Measurements from ENCODE around the gene PHF24.

The PHF24 gene

GRCh38 chr9:34992376-34992951, 34.4 kb downstream of the PHF24 start:
- Histone ChIP-seq H3K9me3 (ENCODE audit: control insufficient read depth, insufficient read depth, low read length) (no peaks in the 10 kb centered on the region), H3K27ac (ENCODE audit: low read depth, low read length) (peak overlapping the region; percentile 98), H3K36me3 (ENCODE audit: control insufficient read depth, insufficient read depth, low read length) (peaks cover 38% of the 10 kb centered on the region), H3K9ac (ENCODE audit: low read depth, low read length) (no peak overlapping the region), H3K27me3 (ENCODE audit: control insufficient read depth, insufficient read depth, low read length) (no peaks in the 10 kb centered on the region), H3K4me1 (ENCODE audit: control insufficient read depth, insufficient read depth, low read length) (peaks cover 48% of the 10 kb centered on the region), H3K4me3 (ENCODE audit: low read depth, low read length) (peak overlapping the region; percentile 23)

GRCh38 chr9:34993502-34994259, 35.6 kb downstream of the PHF24 start:
- H3K27ac ChIP-seq (ENCODE audit: low read depth, low read length): peak overlapping the region; percentile 98
- peaks cover 48% of the 10 kb centered on the region for H3K4me1 ChIP-seq (ENCODE audit: control insufficient read depth, insufficient read depth, low read length)
- no peaks in the 10 kb centered on the region for H3K9me3 ChIP-seq (ENCODE audit: control insufficient read depth, insufficient read depth, low read length)
- peaks cover 48% of the 10 kb centered on the region for H3K36me3 ChIP-seq (ENCODE audit: control insufficient read depth, insufficient read depth, low read length)
- H3K27me3 ChIP-seq (ENCODE audit: control insufficient read depth, insufficient read depth, low read length): no peaks in the 10 kb centered on the region
- H3K9ac ChIP-seq (ENCODE audit: low read depth, low read length): peak overlapping the region; percentile 14; the same call in 1 of the 2 replicates
- H3K4me3 ChIP-seq (ENCODE audit: low read depth, low read length): no peak overlapping the region

- H3K9ac ChIP-seq (ENCODE audit: low read depth, low read length): peak overlapping the region; percentile 14; the same call in 1 of the 2 replicates
- no peaks in the 10 kb centered on the region for H3K9me3 ChIP-seq (ENCODE audit: control insufficient read depth, insufficient read depth, low read length)
- H3K27ac ChIP-seq (ENCODE audit: low read depth, low read length): peak overlapping the region; percentile 98
- H3K36me3 ChIP-seq (ENCODE audit: control insufficient read depth, insufficient read depth, low read length): peaks cover 48% of the 10 kb centered on the region
- H3K4me3 ChIP-seq (ENCODE audit: low read depth, low read length): no peak overlapping the region
- H3K27me3 ChIP-seq (ENCODE audit: control insufficient read depth, insufficient read depth, low read length): no peaks in the 10 kb centered on the region
- peaks cover 48% of the 10 kb centered on the region for H3K4me1 ChIP-seq (ENCODE audit: control insufficient read depth, insufficient read depth, low read length)
Measured at GRCh38 chr9:34994260-34994899, 36.3 kb downstream of the PHF24 start.

GRCh38 chr9:34994900-34995669, 37.0 kb downstream of the PHF24 start:
- Histone ChIP-seq H3K27me3 (ENCODE audit: control insufficient read depth, insufficient read depth, low read length) (no peaks in the 10 kb centered on the region), H3K36me3 (ENCODE audit: control insufficient read depth, insufficient read depth, low read length) (peaks cover 48% of the 10 kb centered on the region), H3K27ac (ENCODE audit: low read depth, low read length) (peak overlapping the region; percentile 98), H3K9me3 (ENCODE audit: control insufficient read depth, insufficient read depth, low read length) (no peaks in the 10 kb centered on the region), H3K4me1 (ENCODE audit: control insufficient read depth, insufficient read depth, low read length) (peaks cover 48% of the 10 kb centered on the region), H3K9ac (ENCODE audit: low read depth, low read length) (no peak overlapping the region), H3K4me3 (ENCODE audit: low read depth, low read length) (no peak overlapping the region)

- Histone ChIP-seq H3K9me3 (ENCODE audit: control insufficient read depth, insufficient read depth, low read length) (no peaks in the 10 kb centered on the region), H3K27ac (ENCODE audit: low read depth, low read length) (no peak overlapping the region), H3K9ac (ENCODE audit: low read depth, low read length) (no peak overlapping the region), H3K36me3 (ENCODE audit: control insufficient read depth, insufficient read depth, low read length) (peaks cover 48% of the 10 kb centered on the region), H3K4me1 (ENCODE audit: control insufficient read depth, insufficient read depth, low read length) (peaks cover 44% of the 10 kb centered on the region), H3K4me3 (ENCODE audit: low read depth, low read length) (no peak overlapping the region), H3K27me3 (ENCODE audit: control insufficient read depth, insufficient read depth, low read length) (no peaks in the 10 kb centered on the region)
Measured at GRCh38 chr9:34995670-34996060, 37.6 kb downstream of the PHF24 start.

- Histone ChIP-seq H3K9ac (ENCODE audit: low read depth, low read length) (no peak overlapping the region), H3K27ac (ENCODE audit: low read depth, low read length) (peak overlapping the region; percentile 34), H3K27me3 (ENCODE audit: control insufficient read depth, insufficient read depth, low read length) (no peaks in the 10 kb centered on the region), H3K36me3 (ENCODE audit: control insufficient read depth, insufficient read depth, low read length) (peaks cover 48% of the 10 kb centered on the region), H3K4me1 (ENCODE audit: control insufficient read depth, insufficient read depth, low read length) (peaks cover 42% of the 10 kb centered on the region), H3K4me3 (ENCODE audit: low read depth, low read length) (no peak overlapping the region), H3K9me3 (ENCODE audit: control insufficient read depth, insufficient read depth, low read length) (no peaks in the 10 kb centered on the region)
Measured at GRCh38 chr9:34996181-34996904, 38.3 kb downstream of the PHF24 start.

GRCh38 chr9:34996905-34997279, 38.8 kb downstream of the PHF24 start:
- peaks cover 48% of the 10 kb centered on the region for H3K36me3 ChIP-seq (ENCODE audit: control insufficient read depth, insufficient read depth, low read length)
- no peaks in the 10 kb centered on the region for H3K27me3 ChIP-seq (ENCODE audit: control insufficient read depth, insufficient read depth, low read length)
- H3K4me3 ChIP-seq (ENCODE audit: low read depth, low read length): no peak overlapping the region
- H3K4me1 ChIP-seq (ENCODE audit: control insufficient read depth, insufficient read depth, low read length): peaks cover 40% of the 10 kb centered on the region
- peak overlapping the region; percentile 50 for H3K27ac ChIP-seq (ENCODE audit: low read depth, low read length)
- H3K9me3 ChIP-seq (ENCODE audit: control insufficient read depth, insufficient read depth, low read length): no peaks in the 10 kb centered on the region
- no peak overlapping the region for H3K9ac ChIP-seq (ENCODE audit: low read depth, low read length)

GRCh38 chr9:34997379-34997781, 39.3 kb downstream of the PHF24 start:
- H3K4me1 ChIP-seq (ENCODE audit: control insufficient read depth, insufficient read depth, low read length): peaks cover 35% of the 10 kb centered on the region
- H3K4me3 ChIP-seq (ENCODE audit: low read depth, low read length): no peak overlapping the region
- H3K36me3 ChIP-seq (ENCODE audit: control insufficient read depth, insufficient read depth, low read length): peaks cover 48% of the 10 kb centered on the region
- no peak overlapping the region for H3K9ac ChIP-seq (ENCODE audit: low read depth, low read length)
- peak overlapping the region; percentile 50 for H3K27ac ChIP-seq (ENCODE audit: low read depth, low read length)
- no peaks in the 10 kb centered on the region for H3K27me3 ChIP-seq (ENCODE audit: control insufficient read depth, insufficient read depth, low read length)
- H3K9me3 ChIP-seq (ENCODE audit: control insufficient read depth, insufficient read depth, low read length): no peaks in the 10 kb centered on the region

- peaks cover 40% of the 10 kb centered on the region for H3K36me3 ChIP-seq (ENCODE audit: control insufficient read depth, insufficient read depth, low read length)
Measured at GRCh38 chr9:34998266-34998665, 40.2 kb downstream of the PHF24 start.

GRCh38 chr9:34999576-34999975, 41.5 kb downstream of the PHF24 start:
- H3K27ac ChIP-seq (ENCODE audit: low read depth, low read length): no peak overlapping the region
- no peaks in the 10 kb centered on the region for H3K9me3 ChIP-seq (ENCODE audit: control insufficient read depth, insufficient read depth, low read length)
- peaks cover 14% of the 10 kb centered on the region for H3K4me1 ChIP-seq (ENCODE audit: control insufficient read depth, insufficient read depth, low read length)
- H3K36me3 ChIP-seq (ENCODE audit: control insufficient read depth, insufficient read depth, low read length): peaks cover 39% of the 10 kb centered on the region
- no peak overlapping the region for H3K9ac ChIP-seq (ENCODE audit: low read depth, low read length)
- H3K27me3 ChIP-seq (ENCODE audit: control insufficient read depth, insufficient read depth, low read length): no peaks in the 10 kb centered on the region
- H3K4me3 ChIP-seq (ENCODE audit: low read depth, low read length): no peak overlapping the region

More at GRCh38 chr9:34998266-34998665, 40.2 kb downstream of the PHF24 start:
- H3K4me1 ChIP-seq (ENCODE audit: control insufficient read depth, insufficient read depth, low read length): peaks cover 26% of the 10 kb centered on the region
- H3K9ac ChIP-seq (ENCODE audit: low read depth, low read length): no peak overlapping the region
- peak overlapping the region; percentile 50 for H3K27ac ChIP-seq (ENCODE audit: low read depth, low read length)
- no peaks in the 10 kb centered on the region for H3K9me3 ChIP-seq (ENCODE audit: control insufficient read depth, insufficient read depth, low read length)
- H3K4me3 ChIP-seq (ENCODE audit: low read depth, low read length): no peak overlapping the region
- no peaks in the 10 kb centered on the region for H3K27me3 ChIP-seq (ENCODE audit: control insufficient read depth, insufficient read depth, low read length)
